A673 (cell line): ENCODE results near the gene MITF. TPM values are rescaled to one million over a fixed set of nuclear protein-coding genes. Genes with fewer than 3 reads are reported as not detected.

Experiments
- BruUV-seq: library from RNA; stranded (reverse); fragments of 400-500 nt; replicated peaks from 2 replicates; lab custom pipeline; 2021; lab: Mats Ljungman, UMichigan
- CTCF ChIA-PET: fragments of 300-600 bp; sonication (Branson Sonifier 250); formaldehyde crosslinking; loops from one replicate; lab custom pipeline; 2022; ENCODE audit warnings: antibody characterized with exemption; lab: Charles Lee
- POLR2A ChIA-PET: fragments of 300-600 bp; sonication (Branson Sonifier 250); formaldehyde crosslinking; loops from one replicate; lab custom pipeline; 2022; ENCODE audit warnings: antibody characterized with exemption; ENCODE audit not compliant: low non-redundant PET; lab: Charles Lee
- DNase-seq: peaks from one replicate; pipeline ENCODE4 v3.0.0-alpha.2; 2015; ENCODE audit warnings: low spot score
- H3K27ac ChIP-seq: fragments of 200-600 bp; sonication (generic); 2 replicates; pipeline ENCODE4 v1.5.1; 2016; ENCODE audit warnings: mixed run types, low read depth, mild to moderate bottlenecking, mixed read lengths, antibody characterized with exemption, low read length; ENCODE audit not compliant: poor library complexity, severe bottlenecking
- H3K27me3 ChIP-seq: fragments of 200-600 bp; sonication (generic); replicated peaks from 2 replicates; pipeline ENCODE4 v1.6.1; 2017; ENCODE audit warnings: mixed run types, low read depth, mild to moderate bottlenecking, mixed read lengths, antibody characterized with exemption, low read length; ENCODE audit not compliant: insufficient read depth, poor library complexity
- H3K36me3 ChIP-seq: fragments of 200-600 bp; sonication (generic); 2 replicates; pipeline ENCODE4 v1.6.1; 2016; ENCODE audit warnings: mixed run types, mild to moderate bottlenecking, mixed read lengths, antibody characterized with exemption, low read length; ENCODE audit not compliant: insufficient read depth, poor library complexity, severe bottlenecking
- H3K4me1 ChIP-seq: fragments of 200-600 bp; sonication (generic); 2 replicates; pipeline ENCODE4 v1.6.1; 2017; ENCODE audit warnings: mixed run types, mild to moderate bottlenecking, mixed read lengths, antibody characterized with exemption, low read length; ENCODE audit not compliant: insufficient read depth, poor library complexity, severe bottlenecking
- H3K4me3 ChIP-seq: fragments of 200-600 bp; sonication (generic); 2 replicates; pipeline ENCODE4 v1.5.1; 2016; ENCODE audit warnings: low read depth, mixed run types, mild to moderate bottlenecking, mixed read lengths, low read length; ENCODE audit not compliant: poor library complexity, severe bottlenecking
- H3K9me3 ChIP-seq: fragments of 200-600 bp; sonication (generic); 2 replicates; pipeline ENCODE4 v1.6.1; 2016; ENCODE audit warnings: mixed run types, low read depth, mild to moderate bottlenecking, mixed read lengths, antibody characterized with exemption, low read length; ENCODE audit not compliant: poor library complexity, severe bottlenecking
- CTCF ChIP-seq: fragments of 300-800, 200-600 bp; sonication (generic); conservative IDR thresholded peaks from 2 replicates; pipeline ENCODE4 v1.5.1; 2017; ENCODE audit warnings: low read depth, mild to moderate bottlenecking, antibody characterized with exemption, low read length, moderate library complexity, mixed read lengths
- EZH2 ChIP-seq: fragments of 200-600 bp; sonication (generic); IDR thresholded peaks from 2 replicates; pipeline ENCODE4 v1.6.1; 2017; ENCODE audit warnings: borderline replicate concordance, low read depth, mild to moderate bottlenecking, mixed read lengths, antibody characterized with exemption, low read length; ENCODE audit not compliant: poor library complexity, severe bottlenecking
- intact Hi-C: fragments of 100-400 bp; cut with micrococcal nuclease; formaldehyde crosslinking; loops from one replicate; pipeline ENCODE4 v1.10.0; 2022; ENCODE audit not compliant: unreplicated experiment
- total RNA-seq: library from RNA; stranded (reverse); gene quantifications from 2 replicates; pipeline ENCODE4 v1.2.3, GENCODE V29; 2021

Gene MITF
- total RNA-seq, 1 experiment from 2014 or later, result 0.52 TPM

GRCh38 chr3:69865925-69866679, 126.8 kb downstream of the MITF start:
- no peak overlapping the region for H3K4me3 ChIP-seq
- ChIA-PET POLR2A (no interaction called here), CTCF (no interaction called here)
- no peaks in the 10 kb centered on the region for H3K4me1 ChIP-seq
- DNase-seq, result no peak
- no peaks in the 10 kb centered on the region for H3K27me3 ChIP-seq
- intact Hi-C loops, result no loop called here
- no peaks in the 10 kb centered on the region for H3K36me3 ChIP-seq
- no peaks in the 10 kb centered on the region for H3K9me3 ChIP-seq
- TF ChIP-seq CTCF (no peak), EZH2 (no peak)
- H3K27ac ChIP-seq, result no peak overlapping the region
- no TSS peak for BruUV-seq

DNA sequence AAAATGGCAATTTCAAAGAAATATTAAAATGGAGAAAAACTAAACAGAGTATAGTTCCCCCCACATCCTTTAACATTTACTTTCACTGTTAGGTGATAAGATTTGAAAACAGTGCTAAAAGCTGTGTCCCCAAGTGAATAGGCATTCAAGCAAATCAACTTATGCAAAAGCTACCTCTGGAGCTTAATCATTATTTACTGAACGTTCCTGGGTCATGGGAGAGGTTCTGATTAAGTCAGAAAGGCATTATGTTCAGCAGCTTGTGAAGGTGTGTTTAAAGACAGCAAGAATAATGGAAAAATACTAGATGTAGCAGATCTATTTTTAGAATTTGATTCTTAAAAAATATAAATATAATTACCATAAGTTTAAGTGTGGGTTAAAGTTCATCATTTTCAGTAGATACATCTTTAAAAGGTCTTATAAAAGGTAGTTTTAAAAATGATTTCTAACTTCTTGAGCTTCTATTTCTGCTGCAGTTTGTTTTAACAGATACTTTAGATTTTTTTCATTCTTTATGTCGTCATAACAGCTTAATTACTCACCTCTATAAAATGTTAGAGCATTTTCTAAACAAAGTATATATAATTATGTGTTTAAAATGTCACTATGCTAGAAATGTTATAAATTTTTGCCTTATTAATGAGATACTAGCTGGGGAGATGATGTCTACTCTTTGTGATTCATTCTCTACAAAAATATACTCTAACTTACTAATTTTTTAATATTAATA, 127.9 kb downstream of the MITF start:
- BruUV-seq, result no TSS peak
- Histone ChIP-seq H3K36me3 (no peaks in the 10 kb centered on the region), H3K9me3 (no peaks in the 10 kb centered on the region), H3K4me1 (no peaks in the 10 kb centered on the region), H3K27me3 (no peaks in the 10 kb centered on the region), H3K27ac (no peak overlapping the region), H3K4me3 (no peak overlapping the region)
- TF ChIP-seq EZH2 (no peak), CTCF (no peak)
- ChIA-PET CTCF (no interaction called here), POLR2A (no interaction called here)
- no peak for DNase-seq
- intact Hi-C loops, result no loop called here

DNA sequence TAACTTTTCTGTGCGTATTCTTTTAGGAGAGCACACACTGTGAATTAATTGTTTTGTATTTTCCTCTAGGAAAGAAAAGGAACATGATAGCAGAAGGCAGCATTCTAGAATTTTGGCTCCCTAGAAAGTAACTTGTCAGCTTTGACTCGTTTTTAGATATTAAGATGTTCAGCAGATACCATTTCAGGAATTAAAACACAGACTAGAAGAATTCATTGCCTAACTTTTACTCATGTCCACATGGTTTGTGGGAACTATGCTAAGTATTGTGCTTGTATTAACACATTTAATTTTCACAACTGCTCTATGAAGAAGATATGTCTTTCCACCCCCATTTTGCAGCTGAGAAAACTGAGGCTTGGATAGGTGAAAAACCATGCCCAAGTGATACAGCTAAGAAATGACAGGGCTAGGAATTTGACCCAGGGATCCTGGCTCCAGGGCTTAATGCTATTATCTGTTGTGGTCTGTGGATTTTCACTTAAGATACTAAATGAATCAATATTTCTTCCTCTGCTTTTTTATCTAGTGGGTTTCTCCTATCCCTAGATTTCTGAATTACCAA, 128.8 kb downstream of the MITF start:
- H3K36me3 ChIP-seq, result no peaks in the 10 kb centered on the region
- TF ChIP-seq EZH2 (no peak), CTCF (no peak)
- H3K27ac ChIP-seq, result no peak overlapping the region
- ChIA-PET CTCF (no interaction called here), POLR2A (no interaction called here)
- H3K27me3 ChIP-seq, result no peaks in the 10 kb centered on the region
- H3K4me1 ChIP-seq, result no peaks in the 10 kb centered on the region
- BruUV-seq, result no TSS peak
- intact Hi-C loops, result no loop called here
- DNase-seq, result no peak
- no peak overlapping the region for H3K4me3 ChIP-seq
- no peaks in the 10 kb centered on the region for H3K9me3 ChIP-seq
